ENCODE data around the gene RPL3. TPM values are rescaled to one million over a fixed set of nuclear protein-coding genes. Genes with fewer than 3 reads are reported as not detected.

RPL3 gene
- total RNA-seq, 4 donors from 2014 or later = 2,537 to 3,396 (median 3,080) TPM

- no peak overlapping the region for H3K27ac ChIP-seq
- WGBS = 79% methylated on average over 12 of the region's 12 CpGs
- no peak for DNase-seq (ENCODE audit: low spot score in 2 of 2)
- TF ChIP-seq CTCF (IDR thresholded peaks at IDR 0.05) (no peak), EP300 (IDR thresholded peaks at IDR 0.05) (no peak), POLR2A (IDR thresholded peaks at IDR 0.05) (no peak), POLR2AphosphoS5 (IDR thresholded peaks at IDR 0.05) (no peak)
- peaks cover 13% of the 10 kb centered on the region for H3K4me1 ChIP-seq
- no peaks in the 10 kb centered on the region for H3K36me3 ChIP-seq
- H3K4me3 ChIP-seq = no peak overlapping the region
- no peaks in the 10 kb centered on the region for H3K27me3 ChIP-seq
- no peaks in the 10 kb centered on the region for H3K9me3 ChIP-seq
Observed at GRCh38 chr22:39276440-39277141, 42.8 kb downstream of the RPL3 start.

GRCh38 chr22:39275814-39276439 lies 43.5 kb downstream of the RPL3 start:
- Histone ChIP-seq H3K4me3 (no peak overlapping the region), H3K27me3 (no peaks in the 10 kb centered on the region), H3K4me1 (peaks cover 13% of the 10 kb centered on the region), H3K9me3 (no peaks in the 10 kb centered on the region), H3K27ac (no peak overlapping the region), H3K36me3 (no peaks in the 10 kb centered on the region)
- WGBS = 91% methylated on average over 7 of the region's 9 CpGs
- no peak for TF ChIP-seq POLR2AphosphoS5 (IDR thresholded peaks at IDR 0.05)
- no peak for DNase-seq (ENCODE audit: low spot score in 2 of 2)

GRCh38 chr22:39273950-39274887 lies 45.2 kb downstream of the RPL3 start:
- H3K9me3 ChIP-seq = no peaks in the 10 kb centered on the region
- TF ChIP-seq EP300 (IDR thresholded peaks at IDR 0.05) (no peak), POLR2A (IDR thresholded peaks at IDR 0.05) (no peak), POLR2AphosphoS5 (IDR thresholded peaks at IDR 0.05) (no peak), CTCF (IDR thresholded peaks at IDR 0.05) (no peak)
- 88% methylated on average over 16 of the region's 17 CpGs for WGBS
- peaks cover 14% of the 10 kb centered on the region for H3K4me1 ChIP-seq
- no peaks in the 10 kb centered on the region for H3K36me3 ChIP-seq
- no peak overlapping the region for H3K4me3 ChIP-seq
- H3K27ac ChIP-seq = no peak overlapping the region
- no peaks in the 10 kb centered on the region for H3K27me3 ChIP-seq
- no peak for DNase-seq (ENCODE audit: low spot score in 2 of 2)

- Histone ChIP-seq H3K9me3 (no peaks in the 10 kb centered on the region), H3K4me1 (peaks cover 9% of the 10 kb centered on the region), H3K27ac (no peak overlapping the region), H3K4me3 (no peak overlapping the region), H3K36me3 (no peaks in the 10 kb centered on the region), H3K27me3 (no peaks in the 10 kb centered on the region)
- TF ChIP-seq CTCF (IDR thresholded peaks at IDR 0.05) = no peak
- TF ChIP-seq EP300 (IDR thresholded peaks at IDR 0.05) = no peak
- no peak for TF ChIP-seq POLR2AphosphoS5 (IDR thresholded peaks at IDR 0.05)
- no peak for TF ChIP-seq POLR2A (IDR thresholded peaks at IDR 0.05)
- DNase-seq (ENCODE audit: low spot score in 2 of 2) = no peak
- 96% methylated on average over 9 of the region's 9 CpGs for WGBS
Observed at GRCh38 chr22:39270792-39271191, 48.6 kb downstream of the RPL3 start.

- 75% methylated on average over 5 of the region's 5 CpGs for whole genome bisulfite sequencing
- H3K27ac ChIP-seq = no peak overlapping the region
Observed at GRCh38 chr22:39270280-39270679, 49.1 kb downstream of the RPL3 start.

More at GRCh38 chr22:39270280-39270679, 49.1 kb downstream of the RPL3 start:
- Histone ChIP-seq H3K27me3 (no peaks in the 10 kb centered on the region), H3K4me1 (peaks cover 9% of the 10 kb centered on the region), H3K9me3 (no peaks in the 10 kb centered on the region), H3K4me3 (no peak overlapping the region), H3K36me3 (no peaks in the 10 kb centered on the region)
- no peak for DNase-seq (ENCODE audit: low spot score in 2 of 2)
- no peak for TF ChIP-seq POLR2A (IDR thresholded peaks at IDR 0.05)
- TF ChIP-seq POLR2AphosphoS5 (IDR thresholded peaks at IDR 0.05) = no peak
- TF ChIP-seq CTCF (IDR thresholded peaks at IDR 0.05) = no peak
- TF ChIP-seq EP300 (IDR thresholded peaks at IDR 0.05) = no peak
